Aorta (tissue), 5 donors: ENCODE data around the gene BAG2. TPM values are rescaled to one million over a fixed set of nuclear protein-coding genes. Genes with fewer than 3 reads are reported as not detected.
A peak's percentile ranks its signal among the peaks of the same experiment; 100 is the strongest.

Experiments used
- ATAC-seq: fragments of 200-7000 bp; cut with Tn5 transposase; one replicate; pipeline ENCODE4 v1.9.1; 2022; ENCODE audit warnings: moderate library complexity; ENCODE audit not compliant: low FRiP score
- DNase-seq, 2 donors: peaks; one replicate each; pipeline ENCODE4 v3.0.0-alpha.2; 2020
- H3K27ac ChIP-seq, 2 donors: one replicate each; pipeline ENCODE4 v1.5.1; 2013; ENCODE audit warnings: low read length in 2 of 2, mild to moderate bottlenecking in 2 of 2, moderate library complexity in 2 of 2, control low read depth in 1 of 2, inconsistent platforms in 1 of 2, low read depth in 1 of 2
- H3K27me3 ChIP-seq, 2 donors: one replicate each; pipeline ENCODE4 v1.6.1; 2013; ENCODE audit warnings: control low read depth in 1 of 2, low read length in 1 of 2, mild to moderate bottlenecking in 1 of 2, moderate library complexity in 1 of 2; ENCODE audit not compliant: insufficient read depth in 2 of 2, control insufficient read depth in 1 of 2
- H3K36me3 ChIP-seq, 2 donors: one replicate each; pipeline ENCODE4 v1.6.1; 2013; ENCODE audit warnings: control low read depth in 1 of 2, low read length in 1 of 2, mild to moderate bottlenecking in 1 of 2; ENCODE audit not compliant: insufficient read depth in 2 of 2, control insufficient read depth in 1 of 2
- H3K4me1 ChIP-seq, 2 donors: one replicate each; pipeline ENCODE4 v1.6.1; 2013; ENCODE audit warnings: low read length in 2 of 2, control low read depth in 1 of 2, mild to moderate bottlenecking in 1 of 2, moderate library complexity in 1 of 2; ENCODE audit not compliant: insufficient read depth in 2 of 2, control insufficient read depth in 1 of 2
- H3K4me3 ChIP-seq, 2 donors: one replicate each; pipeline ENCODE4 v1.5.1; 2013; ENCODE audit warnings: low read length in 2 of 2, control low read depth in 1 of 2, mild to moderate bottlenecking in 1 of 2
- H3K9me3 ChIP-seq: one replicate; pipeline ENCODE4 v1.6.1; 2013; ENCODE audit warnings: mild to moderate bottlenecking, low read length; ENCODE audit not compliant: control insufficient read depth
- WGBS, 2 donors: extraction: QIAGEN DNeasy Blood & Tissue Kit; methylation state at CpG; one replicate each; pipeline ENCODE4 v1.1.7; 2013; 5-methylcytosine and 5-hydroxymethylcytosine counted together
- intact Hi-C, 2 donors: fragments of 100-400 bp; cut with DNase I; formaldehyde crosslinking; loops; one replicate each; pipeline versions ENCODE4 v1.14.2 to v1.15.0; 2022
- long read RNA-seq, 2 donors: library from polyadenylated mRNA; unstranded; transcript quantifications; one replicate each; pipeline ENCODE4 v2.0.0, GENCODE V29; 2020 to 2021
- polyA plus RNA-seq, 2 donors: library from polyadenylated mRNA; stranded (reverse); fragments of 200-250 nt; gene quantifications; one replicate each; pipeline ENCODE4 v1.2.3, GENCODE V29; 2013
- total RNA-seq, 2 donors: library from RNA; stranded (reverse); fragmentation: NEBNext Ultra II Directional; extraction: Animal tissue kit (Norgen Biotek cat#: 25700); gene quantifications; one replicate each; pipeline ENCODE4 v1.2.1, GENCODE V29; 2021
- donor health status: healthy with polysubstance abuse.
- donor health status: Bipolar disorder and iron deficiency.
- donor health status: DM: no; HTN: no; CAD: no.
- donor health status: DM: no; HTN: no; CAD: no.
- donor health status: DM: yes; HTN: yes; CAD: no.

The BAG2 gene
- total RNA-seq: 10 to 100 TPM; 18.8 to 32.9 TPM
- 1 to 10 TPM; 7.0 to 9.0 TPM for polyA plus RNA-seq
- long read RNA-seq, donor 1, full-length matches to known transcripts: 271 of 294 reads
- long read RNA-seq, donor 1, partial matches to known transcripts: 2 of 294 reads
- long read RNA-seq, donor 1, other reads (novel, unspliced or antisense): 21 of 294 reads
- long read RNA-seq, donor 2, full-length matches to known transcripts: 39 of 53 reads
- long read RNA-seq, donor 2, partial matches to known transcripts: 1 of 53 reads
- long read RNA-seq, donor 2, other reads (novel, unspliced or antisense): 13 of 53 reads

DNA sequence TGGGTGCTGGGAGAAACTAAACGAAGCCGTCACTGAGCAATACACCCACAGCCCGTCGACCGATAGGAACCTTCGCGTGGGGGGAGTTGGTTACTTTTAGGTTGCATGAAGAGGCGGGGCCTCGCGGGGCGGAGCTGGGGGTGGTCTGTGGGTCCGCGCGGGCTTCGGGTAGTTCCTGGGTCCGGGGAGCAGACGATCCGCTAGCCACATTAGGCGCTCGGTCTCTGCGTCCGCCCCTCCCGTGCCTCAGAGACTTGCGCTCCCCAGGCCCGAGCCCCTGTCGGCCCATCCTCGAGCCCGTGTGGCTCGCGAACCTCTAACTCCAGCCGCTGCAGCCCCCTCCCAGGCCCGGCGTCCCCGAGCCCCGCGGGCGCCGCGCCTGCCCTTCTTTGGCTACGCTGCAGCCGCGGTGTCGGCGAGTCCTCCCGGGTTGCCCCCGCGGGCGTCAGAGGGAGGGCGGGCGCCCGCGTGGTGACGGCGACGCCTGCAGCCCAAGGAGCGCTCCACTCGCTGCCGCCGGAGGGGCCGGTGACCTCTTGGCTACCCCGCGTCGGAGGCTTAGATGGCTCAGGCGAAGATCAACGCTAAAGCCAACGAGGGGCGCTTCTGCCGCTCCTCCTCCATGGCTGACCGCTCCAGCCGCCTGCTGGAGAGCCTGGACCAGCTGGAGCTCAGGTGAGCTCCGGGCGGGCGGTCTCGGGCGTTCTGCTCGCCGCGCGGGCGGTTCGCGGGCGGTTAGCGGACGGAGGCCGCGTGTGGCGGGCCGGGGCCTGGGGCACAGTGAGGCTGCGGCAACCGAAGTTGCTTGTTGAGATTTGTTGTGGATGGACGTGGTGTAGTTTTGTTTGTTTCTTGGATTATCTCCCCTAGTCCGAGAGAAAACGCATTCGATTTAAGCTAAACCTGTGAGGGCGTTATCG is at the start of gene BAG2:
Gene BAG2, plus strand, starts transcription at position 191 of the 920 bp plus-strand sequence. Its CDS starts 372 bp downstream, at position 563.
- ATAC-seq (peak; percentile 94), DNase-seq (peak; percentile 94 to 97)
- no peaks in the 10 kb centered on the region for H3K27me3 ChIP-seq
- no peaks in the 10 kb centered on the region for H3K36me3 ChIP-seq
- no peaks in the 10 kb centered on the region for H3K9me3 ChIP-seq
- H3K27ac ChIP-seq: peak within 1 kb of the TSS; percentile 64 to 88
- WGBS, 2 donors: 1% methylated on average over 70 to 97 of the region's 97 CpGs
- peaks cover 0 to 4% of the 10 kb centered on the region in 2 donors for H3K4me1 ChIP-seq
- intact Hi-C loops: loop anchor here (2.0 to 10.0 kb wide), 4 partner anchors 50 to 144 kb away; partner anchors contain the start of genes PRIM2 (in 2 of the 2) and RAB23 (in 1 of the 2)
- peak within 1 kb of the TSS; percentile 83 to 98 for H3K4me3 ChIP-seq

DNA sequence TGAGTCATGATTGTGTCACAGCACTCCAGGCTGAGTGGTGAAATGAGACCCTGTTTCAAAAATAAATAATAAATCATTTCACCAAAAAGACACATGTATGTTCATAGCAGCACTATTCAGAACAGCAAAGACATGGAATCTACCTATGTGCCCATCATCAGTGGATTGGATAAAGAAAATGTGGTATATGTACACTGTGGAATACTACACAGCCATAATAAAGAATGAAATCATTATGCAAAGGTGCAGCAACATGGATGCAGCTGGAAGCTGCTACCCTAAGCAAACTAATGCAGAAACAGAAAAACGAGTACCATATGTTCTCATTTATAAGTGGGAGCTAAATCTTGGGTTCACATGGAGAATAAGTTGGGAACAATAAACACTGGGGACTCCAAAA is 49.0 kb upstream of the BAG2 start:
- Histone ChIP-seq H3K9me3 (no peaks in the 10 kb centered on the region), H3K36me3 (no peaks in the 10 kb centered on the region), H3K27me3 (no peaks in the 10 kb centered on the region), H3K4me1 (no peaks in the 10 kb centered on the region), H3K4me3 (no peak overlapping the region), H3K27ac (no peak overlapping the region)
- intact Hi-C loops: no loop called here
- DNase-seq (no peak), ATAC-seq (no peak)
- 93 to 97% methylated on average over 1 of the region's 1 CpG for WGBS, 2 donors

DNA sequence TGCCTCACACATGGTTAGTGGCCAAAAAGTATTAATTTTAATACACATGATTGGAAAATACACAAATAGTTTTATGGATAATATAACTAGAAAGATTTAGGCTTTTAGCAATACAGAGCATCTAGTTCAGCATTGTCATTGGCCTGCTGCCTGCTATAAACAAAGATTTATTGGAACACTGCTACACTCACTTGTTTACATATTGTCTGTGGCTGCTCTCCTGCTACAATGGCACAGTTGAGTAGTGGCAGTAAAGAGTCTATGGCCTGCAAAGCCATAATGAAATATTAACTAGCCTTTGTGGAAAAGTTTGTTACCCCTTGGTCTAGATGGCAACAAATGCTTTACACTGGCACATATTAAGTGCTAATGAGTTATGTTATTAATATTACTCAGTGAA is 44.4 kb upstream of the BAG2 start:
- no peak for DNase-seq
- Histone ChIP-seq H3K4me3 (no peak overlapping the region), H3K27ac (no peak overlapping the region), H3K27me3 (no peaks in the 10 kb centered on the region), H3K9me3 (no peaks in the 10 kb centered on the region), H3K4me1 (peaks cover 2 to 6% of the 10 kb centered on the region in 2 donors), H3K36me3 (no peaks in the 10 kb centered on the region)
- intact Hi-C loops: no loop called here
- no peak for ATAC-seq

DNA sequence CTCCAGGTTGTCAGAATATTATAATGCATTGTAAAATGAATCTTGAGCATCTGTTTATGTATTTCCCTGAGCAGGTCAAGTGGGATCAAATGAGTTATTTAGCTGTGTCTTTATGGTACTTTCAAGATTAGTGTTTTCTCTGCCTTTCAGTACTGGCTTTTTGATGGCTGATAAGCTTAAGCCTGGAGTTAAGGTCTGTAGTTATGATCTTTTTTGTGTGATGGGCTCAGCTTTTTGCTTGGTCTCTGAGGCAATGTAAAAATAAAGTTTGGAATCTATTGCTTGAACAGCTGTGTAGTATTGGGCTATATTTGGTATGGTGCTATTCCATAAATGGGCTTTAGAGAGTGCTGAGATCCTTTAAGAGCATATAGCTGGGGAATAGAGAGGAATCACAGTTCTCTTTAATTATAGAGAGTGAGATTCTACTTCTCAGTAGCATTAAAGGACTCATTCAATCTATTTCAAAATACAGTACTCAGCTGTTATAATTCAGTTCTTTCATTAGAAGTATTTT is 41.4 kb upstream of the BAG2 start:
- DNase-seq (no peak), ATAC-seq (no peak)
- H3K4me1 ChIP-seq: peaks cover 2 to 6% of the 10 kb centered on the region in 2 donors
- no peak overlapping the region for H3K27ac ChIP-seq
- intact Hi-C loops: no loop called here
- no peak overlapping the region for H3K4me3 ChIP-seq
- H3K27me3 ChIP-seq: no peaks in the 10 kb centered on the region
- peaks cover 0 to 2% of the 10 kb centered on the region in 2 donors for H3K36me3 ChIP-seq
- H3K9me3 ChIP-seq: no peaks in the 10 kb centered on the region

DNA sequence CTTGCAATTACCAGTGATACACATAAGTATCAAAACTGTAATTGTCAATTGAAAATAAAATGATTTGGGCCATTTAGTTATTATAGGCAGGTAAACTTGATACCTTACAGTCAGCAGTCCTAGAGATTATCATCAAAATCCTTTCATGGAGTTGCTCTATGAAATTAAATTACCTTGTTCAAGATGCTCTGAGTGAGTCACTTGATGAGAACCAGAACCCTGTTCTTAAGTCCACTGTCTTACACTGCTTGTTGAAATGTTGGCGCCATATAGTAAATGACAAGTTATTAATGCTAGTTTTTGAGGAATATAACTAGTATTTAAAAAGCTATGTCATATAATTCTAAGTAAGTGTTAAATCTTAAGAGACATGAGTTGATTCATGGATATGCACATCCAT is 37.2 kb upstream of the BAG2 start:
- Histone ChIP-seq H3K4me3 (no peak overlapping the region), H3K9me3 (no peaks in the 10 kb centered on the region), H3K27ac (no peak overlapping the region), H3K4me1 (peaks cover 2 to 6% of the 10 kb centered on the region in 2 donors), H3K36me3 (peaks cover 0 to 2% of the 10 kb centered on the region in 2 donors), H3K27me3 (no peaks in the 10 kb centered on the region)
- ATAC-seq (no peak), DNase-seq (no peak)
- intact Hi-C loops: no loop called here
- WGBS, 2 donors: 97 to 98% methylated on average over 1 of the region's 1 CpG

DNA sequence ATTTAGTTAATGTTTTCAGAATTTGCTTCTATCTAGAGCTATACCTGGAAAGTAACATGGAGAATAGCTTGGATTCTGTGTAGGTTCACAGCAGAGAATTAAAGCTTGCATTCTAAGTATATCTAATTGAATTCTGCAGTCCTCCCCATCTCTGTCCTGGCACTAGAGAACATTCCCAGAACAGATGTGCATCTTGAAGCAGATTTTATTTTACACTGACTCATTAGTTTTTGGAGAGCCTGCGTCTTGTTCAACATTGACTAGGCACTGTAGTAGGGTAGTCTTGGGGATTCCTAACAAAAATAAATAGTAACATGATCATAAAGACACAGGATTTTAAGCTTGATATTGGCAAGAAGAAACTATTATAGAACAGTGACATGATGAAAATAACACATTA is 36.2 kb upstream of the BAG2 start:
- DNase-seq (no peak), ATAC-seq (no peak)
- peaks cover 0 to 2% of the 10 kb centered on the region in 2 donors for H3K36me3 ChIP-seq
- WGBS, 2 donors: 83 to 84% methylated on average over 1 of the region's 1 CpG
- H3K4me1 ChIP-seq: no peaks in the 10 kb centered on the region
- H3K4me3 ChIP-seq: no peak overlapping the region
- intact Hi-C loops: no loop called here
- H3K27ac ChIP-seq: no peak overlapping the region
- H3K27me3 ChIP-seq: no peaks in the 10 kb centered on the region
- H3K9me3 ChIP-seq: no peaks in the 10 kb centered on the region

DNA sequence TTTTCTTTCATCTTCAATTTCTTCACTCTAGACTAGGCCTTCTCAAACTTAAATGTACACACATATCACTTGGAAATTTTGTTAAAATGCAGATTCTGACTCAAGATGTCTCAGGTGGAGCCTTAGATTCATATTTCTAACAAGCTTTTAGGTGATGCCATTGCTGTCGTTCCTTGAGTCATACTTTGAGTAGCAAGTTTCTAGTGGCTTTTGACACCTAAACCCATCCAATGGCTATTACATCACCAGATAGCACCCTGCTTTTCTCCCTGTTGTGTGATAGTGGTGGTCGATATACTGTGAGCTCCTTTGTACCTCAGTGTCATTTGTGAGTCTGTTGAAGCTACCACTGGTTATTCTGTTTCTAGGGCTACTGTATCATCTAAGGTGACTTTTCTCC is 34.8 kb upstream of the BAG2 start:
- intact Hi-C loops: no loop called here
- DNase-seq (no peak), ATAC-seq (no peak)
- Histone ChIP-seq H3K27ac (no peak overlapping the region), H3K9me3 (no peaks in the 10 kb centered on the region), H3K4me1 (no peaks in the 10 kb centered on the region), H3K4me3 (no peak overlapping the region), H3K27me3 (no peaks in the 10 kb centered on the region), H3K36me3 (peaks cover 0 to 2% of the 10 kb centered on the region in 2 donors)
- WGBS, 2 donors: 93 to 96% methylated on average over 2 of the region's 2 CpGs

DNA sequence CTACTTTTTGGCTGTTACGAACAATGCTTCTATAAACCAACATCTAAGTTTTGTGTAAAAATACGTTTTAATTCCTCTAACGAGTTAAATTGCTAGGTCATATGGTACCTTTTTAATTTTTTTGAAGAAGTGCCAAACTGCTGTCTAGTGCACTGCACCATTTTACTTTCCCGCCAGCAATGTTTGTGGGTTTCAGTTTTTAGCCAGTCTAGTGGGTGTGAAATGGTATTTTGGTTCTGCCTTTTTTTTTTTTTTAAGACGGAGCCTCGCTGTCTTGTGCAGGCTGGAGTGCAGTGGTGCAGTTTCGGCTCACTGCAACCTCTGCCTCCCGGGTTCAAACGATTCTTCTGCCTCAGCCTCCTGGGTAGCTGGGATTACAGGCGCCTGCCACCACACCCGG is 34.1 kb upstream of the BAG2 start:
- Histone ChIP-seq H3K4me1 (no peaks in the 10 kb centered on the region), H3K36me3 (peaks cover 0 to 2% of the 10 kb centered on the region in 2 donors), H3K27me3 (no peaks in the 10 kb centered on the region), H3K27ac (no peak overlapping the region), H3K4me3 (no peak overlapping the region), H3K9me3 (no peaks in the 10 kb centered on the region)
- 96% methylated on average over 11 of the region's 11 CpGs for WGBS, 2 donors
- DNase-seq (no peak), ATAC-seq (no peak)
- intact Hi-C loops: no loop called here
